ENCODE data around the gene CCNY. TPM values are rescaled to one million over a fixed set of nuclear protein-coding genes. Genes with fewer than 3 reads are reported as not detected.

The CCNY gene
- total RNA-seq, 4 donors from 2014 or later: 22.4 to 35.1 (median 29.9) TPM

GRCh38 chr10:35464825-35465456 is 128.6 kb downstream of the CCNY start:
- Histone ChIP-seq H3K9me3 (no peaks in the 10 kb centered on the region), H3K36me3 (no peaks in the 10 kb centered on the region), H3K4me1 (peaks cover 28% of the 10 kb centered on the region), H3K4me3 (no peak overlapping the region), H3K27ac (no peak overlapping the region), H3K27me3 (no peaks in the 10 kb centered on the region)
- DNase-seq (ENCODE audit: low spot score in 2 of 2): no peak
- 78% methylated on average over 11 of the region's 11 CpGs for WGBS
- TF ChIP-seq CTCF (IDR thresholded peaks at IDR 0.05): no peak
- no peak for TF ChIP-seq POLR2A (IDR thresholded peaks at IDR 0.05)
- no peak for TF ChIP-seq POLR2AphosphoS5 (IDR thresholded peaks at IDR 0.05)
- TF ChIP-seq EP300 (IDR thresholded peaks at IDR 0.05): no peak

DNA sequence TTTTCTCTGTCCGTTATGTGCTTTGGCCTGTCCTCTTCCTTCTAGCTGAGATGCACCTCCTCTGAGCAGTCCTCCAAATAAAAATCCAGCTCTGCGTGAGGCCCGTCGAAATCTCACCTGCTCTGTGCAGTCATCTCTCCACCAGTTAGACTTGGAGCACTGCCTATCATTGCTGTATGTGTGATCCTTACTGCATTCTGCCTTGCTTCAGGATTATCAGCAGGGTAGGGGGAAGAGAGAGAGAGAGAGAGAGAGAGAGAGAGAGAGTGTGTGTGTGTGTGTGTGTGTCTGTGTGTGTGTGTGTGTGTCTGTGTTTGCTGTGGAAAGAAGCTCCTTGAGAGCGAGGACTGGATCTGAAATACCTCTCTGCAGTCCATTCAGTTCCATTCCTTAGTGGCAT is 129.4 kb downstream of the CCNY start:
- peaks cover 28% of the 10 kb centered on the region for H3K4me1 ChIP-seq
- TF ChIP-seq EP300 (IDR thresholded peaks at IDR 0.05) (no peak), CTCF (IDR thresholded peaks at IDR 0.05) (no peak), POLR2A (IDR thresholded peaks at IDR 0.05) (no peak), POLR2AphosphoS5 (IDR thresholded peaks at IDR 0.05) (no peak)
- DNase-seq (ENCODE audit: low spot score in 2 of 2): no peak
- WGBS: 91% methylated on average over 5 of the region's 5 CpGs
- H3K36me3 ChIP-seq: no peaks in the 10 kb centered on the region
- no peak overlapping the region for H3K27ac ChIP-seq
- no peaks in the 10 kb centered on the region for H3K27me3 ChIP-seq
- H3K9me3 ChIP-seq: no peaks in the 10 kb centered on the region
- H3K4me3 ChIP-seq: no peak overlapping the region

- H3K9me3 ChIP-seq: no peaks in the 10 kb centered on the region
- H3K4me3 ChIP-seq: no peak overlapping the region
- no peak overlapping the region for H3K27ac ChIP-seq
- TF ChIP-seq CTCF (IDR thresholded peaks at IDR 0.05) (no peak), POLR2AphosphoS5 (IDR thresholded peaks at IDR 0.05) (no peak), EP300 (IDR thresholded peaks at IDR 0.05) (no peak), POLR2A (IDR thresholded peaks at IDR 0.05) (no peak)
- peaks cover 31% of the 10 kb centered on the region for H3K4me1 ChIP-seq
- no peaks in the 10 kb centered on the region for H3K27me3 ChIP-seq
- no peaks in the 10 kb centered on the region for H3K36me3 ChIP-seq
- 85% methylated on average over 5 of the region's 5 CpGs for WGBS
- DNase-seq (ENCODE audit: low spot score in 2 of 2): no peak
These were observed 129.9 kb downstream of the CCNY start for GRCh38 chr10:35466170-35466569.

DNA sequence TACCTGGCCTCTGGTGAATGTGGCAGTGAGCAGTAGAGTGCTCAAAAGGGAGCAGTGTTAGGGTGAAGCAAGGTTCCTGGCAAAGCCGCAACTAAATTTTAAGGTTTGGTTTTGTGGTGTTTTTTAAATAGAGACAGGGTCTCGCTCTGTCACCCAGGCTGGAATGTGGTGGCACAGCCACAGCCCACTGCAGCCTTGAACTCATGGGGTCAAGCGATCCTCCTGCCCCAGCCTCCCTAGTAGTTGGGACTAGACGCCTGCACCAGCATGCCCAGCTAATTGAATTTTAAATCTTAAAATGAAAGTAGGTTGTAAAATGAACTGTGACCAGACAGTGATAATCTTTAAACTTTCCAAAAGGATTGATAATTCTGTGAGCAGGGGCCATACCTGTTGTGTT is 130.4 kb downstream of the CCNY start:
- Histone ChIP-seq H3K36me3 (no peaks in the 10 kb centered on the region), H3K9me3 (no peaks in the 10 kb centered on the region), H3K4me3 (no peak overlapping the region), H3K27me3 (no peaks in the 10 kb centered on the region), H3K27ac (no peak overlapping the region), H3K4me1 (peaks cover 27% of the 10 kb centered on the region)
- DNase-seq (ENCODE audit: low spot score in 2 of 2): no peak
- TF ChIP-seq EP300 (IDR thresholded peaks at IDR 0.05): no peak
- no peak for TF ChIP-seq POLR2A (IDR thresholded peaks at IDR 0.05)
- TF ChIP-seq CTCF (IDR thresholded peaks at IDR 0.05): no peak
- TF ChIP-seq POLR2AphosphoS5 (IDR thresholded peaks at IDR 0.05): no peak
- WGBS: 89% methylated on average over 4 of the region's 4 CpGs

- H3K9me3 ChIP-seq: no peaks in the 10 kb centered on the region
- H3K4me1 ChIP-seq: peaks cover 27% of the 10 kb centered on the region
- H3K27me3 ChIP-seq: no peaks in the 10 kb centered on the region
- no peak overlapping the region for H3K27ac ChIP-seq
- DNase-seq (ENCODE audit: low spot score in 2 of 2): no peak
- no peak for TF ChIP-seq POLR2AphosphoS5 (IDR thresholded peaks at IDR 0.05)
- TF ChIP-seq CTCF (IDR thresholded peaks at IDR 0.05): no peak
- TF ChIP-seq POLR2A (IDR thresholded peaks at IDR 0.05): no peak
- no peak for TF ChIP-seq EP300 (IDR thresholded peaks at IDR 0.05)
- H3K4me3 ChIP-seq: no peak overlapping the region
- no peaks in the 10 kb centered on the region for H3K36me3 ChIP-seq
These were observed 130.9 kb downstream of the CCNY start for GRCh38 chr10:35467186-35467585.

All from suprapubic skin (tissue), 4 donors.